ENCODE measurements around the gene NSD2. TPM values are rescaled to one million over a fixed set of nuclear protein-coding genes. Genes with fewer than 3 reads are reported as not detected.

The NSD2 gene
- total RNA-seq, 1 experiment from 2014 or later: 136 TPM

DNA sequence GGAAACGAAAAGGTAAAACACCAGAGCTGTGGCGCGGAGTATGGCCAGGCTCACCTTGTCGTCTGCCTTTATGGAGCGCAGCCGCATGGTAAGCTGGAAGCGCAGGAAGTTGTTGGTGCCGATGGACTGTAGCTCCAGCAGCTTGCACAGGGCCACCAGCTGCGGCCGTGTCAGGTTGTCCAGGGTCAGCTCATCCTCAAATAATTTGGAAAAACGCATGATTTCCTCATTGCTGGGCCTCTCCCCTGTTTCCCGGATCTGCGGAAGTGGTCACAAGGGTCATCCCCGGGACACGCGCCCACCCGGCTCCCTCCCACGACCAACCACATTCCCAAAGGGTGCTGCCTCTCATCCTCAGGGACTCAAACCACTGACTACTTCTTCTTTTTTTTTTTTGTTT is 38.5 kb upstream of the NSD2 start:
- H3K9me3 ChIP-seq (ENCODE audit: control insufficient read depth, low read depth, low read length): no peaks in the 10 kb centered on the region
- H3K18ac ChIP-seq (ENCODE audit: insufficient read length, low read depth, low read length): no peak overlapping the region
- Mint-ChIP-seq H3K36me3 (ENCODE audit: insufficient read depth in 1 of 3, low read depth in 3 of 3) (peaks cover 37 to 60% (median 51%) of the 10 kb centered on the region in 3 experiments), H3K27me3 (ENCODE audit: low read depth) (peaks cover 6% of the 10 kb centered on the region), H3K27ac (no peak overlapping the region), H3K4me3 (no peak overlapping the region), H3K4me1 (peaks cover 9 to 10% of the 10 kb centered on the region in 2 experiments), H3K9me3 (peaks cover 9 to 11% of the 10 kb centered on the region in 2 experiments)
- no peak overlapping the region for H4K91ac ChIP-seq (ENCODE audit: insufficient read length, low read depth, low read length)
- H2BK5ac ChIP-seq (ENCODE audit: insufficient read length, low read length): no peak overlapping the region
- H2BK15ac ChIP-seq (ENCODE audit: low read depth, low read length): no peak overlapping the region
- TF ChIP-seq CTCF (conservative IDR thresholded peaks at IDR 0.05): no peak
- no peak overlapping the region for H2AFZ ChIP-seq (ENCODE audit: low read length)
- H2BK12ac ChIP-seq (ENCODE audit: insufficient read length, low read depth, low read length): no peak overlapping the region
- H4K20me1 ChIP-seq (ENCODE audit: control insufficient read depth, insufficient read depth, insufficient read length): no peaks in the 10 kb centered on the region
- no peak overlapping the region for H2BK20ac ChIP-seq (ENCODE audit: low read depth, low read length, poor library complexity, severe bottlenecking)
- H3K4me1 ChIP-seq (ENCODE audit: insufficient read depth, low read length): no peaks in the 10 kb centered on the region
- H3K9ac ChIP-seq (ENCODE audit: extremely low read depth, insufficient read length, low read length): no peak overlapping the region
- DNase-seq: no peak
- no peak overlapping the region for H3T11ph ChIP-seq (ENCODE audit: low read length)
- no peak overlapping the region for H3K23ac ChIP-seq (ENCODE audit: insufficient read length, low read depth, low read length)
- no peak overlapping the region for H3K14ac ChIP-seq (ENCODE audit: insufficient read depth, low read length)
- H3K4me2 ChIP-seq (ENCODE audit: insufficient read depth, insufficient read length, low read length): no peak overlapping the region
- H3K56ac ChIP-seq (ENCODE audit: insufficient read length, low read depth, low read length): no peak overlapping the region
- whole genome bisulfite sequencing (ENCODE audit: extremely low coverage, insufficient read length, low lambda C conversion rate): no CpG with 5 or more reads among the region's 18 CpGs
- no peak overlapping the region for H3K4ac ChIP-seq (ENCODE audit: low read depth, low read length)
- H4K8ac ChIP-seq (replicated peaks; ENCODE audit: insufficient read length, low read depth, low read length): no peak overlapping the region
- no peak overlapping the region for H4K5ac ChIP-seq (ENCODE audit: insufficient read length, low read depth, low read length)
- no peak overlapping the region for H3K27ac ChIP-seq (ENCODE audit: insufficient read length, low read depth, low read length)
- no peak overlapping the region for H2BK120ac ChIP-seq (ENCODE audit: low read depth, low read length, poor library complexity, severe bottlenecking)
- H3K79me1 ChIP-seq (ENCODE audit: insufficient read depth, low read depth, low read length, poor library complexity, severe bottlenecking): no peaks in the 10 kb centered on the region
- no peaks in the 10 kb centered on the region for H3K27me3 ChIP-seq (ENCODE audit: insufficient read depth, low read length)
- H3K79me2 ChIP-seq (ENCODE audit: insufficient read depth, low read length): no peaks in the 10 kb centered on the region
- no peak overlapping the region for H2AK5ac ChIP-seq (ENCODE audit: insufficient read length, low read length)
- H3K23me2 ChIP-seq (ENCODE audit: insufficient read length, low read depth, low read length, poor library complexity, severe bottlenecking): no peaks in the 10 kb centered on the region

Data from H9 (cell line).